Memory B cell (primary cell): ENCODE measurements around the gene PLCB3.
"Not testable (repeated sequence)": the region's sequence is repeated elsewhere in the genome, so short reads cannot be mapped to it uniquely, and the experiment has no call there.

Source experiments
- ATAC-seq: fragments of 150-1000 bp; cut with Tn5 transposase; 2 replicates; pipeline ENCODE4 v1.10.0; 2021; ENCODE audit warnings: low read depth, mild to moderate bottlenecking, moderate library complexity
- DNase-seq, 2 donors: peaks; one replicate each; pipeline ENCODE4 v3.0.0; 2022; ENCODE audit warnings: low spot score in 2 of 2
- H3K27ac Mint-ChIP-seq: one replicate; pipeline ENCODE4 v1.8.0; 2022; ENCODE audit warnings: mild to moderate bottlenecking, moderate library complexity, mixed read lengths
- H3K27me3 Mint-ChIP-seq: one replicate; pipeline ENCODE4 v1.8.0; 2022; ENCODE audit warnings: mixed read lengths
- H3K36me3 Mint-ChIP-seq: one replicate; pipeline ENCODE4 v1.8.0; 2022; ENCODE audit warnings: mild to moderate bottlenecking, mixed read lengths
- H3K4me1 Mint-ChIP-seq: one replicate; pipeline ENCODE4 v1.8.0; 2022; ENCODE audit warnings: mixed read lengths
- H3K4me3 Mint-ChIP-seq: one replicate; pipeline ENCODE4 v1.8.0; 2022; ENCODE audit warnings: mild to moderate bottlenecking, moderate library complexity, mixed read lengths
- H3K9me3 Mint-ChIP-seq: one replicate; pipeline ENCODE4 v1.8.0; 2022; ENCODE audit warnings: mixed read lengths

PLCB3 gene

DNA sequence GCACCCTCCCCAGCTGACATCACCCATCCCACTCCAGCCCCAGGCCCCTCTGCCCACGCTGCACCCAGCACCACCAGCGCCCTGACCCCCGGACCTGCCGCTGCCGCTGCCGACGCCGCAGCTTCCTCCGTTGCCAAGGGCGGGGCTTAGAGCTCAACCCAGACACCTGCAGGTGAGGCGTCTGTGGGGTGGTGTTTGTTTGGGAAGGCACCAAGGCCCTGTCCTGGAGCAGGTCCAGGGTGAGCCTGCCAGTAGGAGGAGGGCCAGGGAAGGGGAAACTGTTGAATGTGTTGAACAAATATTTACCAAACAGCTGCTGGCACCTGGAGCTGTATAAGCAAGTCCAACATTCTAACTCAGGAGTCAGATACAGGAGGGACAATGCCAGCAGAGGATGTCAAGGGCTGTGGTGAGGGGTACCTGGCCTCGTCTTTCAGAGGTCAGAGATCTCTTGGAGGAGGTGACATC, 13.8 kb upstream of the PLCB3 start:
- no peaks in the 10 kb centered on the region for H3K27me3 Mint-ChIP-seq
- peaks cover 46% of the 10 kb centered on the region for H3K4me1 Mint-ChIP-seq
- ATAC-seq (no peak), DNase-seq (no peak)
- H3K9me3 Mint-ChIP-seq = no peaks in the 10 kb centered on the region
- H3K27ac Mint-ChIP-seq = peak overlapping the region; percentile 100
- peaks cover 6% of the 10 kb centered on the region for H3K36me3 Mint-ChIP-seq
- H3K4me3 Mint-ChIP-seq = peak overlapping the region; percentile 73

DNA sequence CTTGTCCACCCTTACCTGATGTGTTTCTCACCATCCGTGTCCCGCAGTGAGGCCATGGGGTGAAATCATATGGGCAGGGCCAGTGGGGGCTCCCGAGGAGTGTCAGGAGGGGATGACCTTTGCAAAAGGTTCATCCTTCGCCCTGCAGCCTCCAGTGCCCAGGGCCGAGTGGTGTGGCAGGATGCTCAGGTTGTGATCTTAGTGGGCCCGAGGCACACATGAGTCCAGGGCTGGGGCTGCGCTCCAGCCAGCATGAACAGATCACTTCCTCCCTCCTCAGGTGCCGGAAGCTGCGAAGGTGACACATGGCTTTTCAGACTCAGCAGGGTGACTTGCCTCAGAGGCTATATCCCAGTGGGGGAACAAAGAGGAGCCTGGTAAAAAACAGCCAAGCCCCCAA, 13.3 kb upstream of the PLCB3 start:
- Mint-ChIP-seq H3K9me3 (no peaks in the 10 kb centered on the region), H3K4me1 (peaks cover 43% of the 10 kb centered on the region), H3K4me3 (peak overlapping the region; percentile 63), H3K36me3 (peaks cover 6% of the 10 kb centered on the region), H3K27me3 (no peaks in the 10 kb centered on the region), H3K27ac (peak overlapping the region; percentile 100)
- ATAC-seq (no peak), DNase-seq (no peak)

DNA sequence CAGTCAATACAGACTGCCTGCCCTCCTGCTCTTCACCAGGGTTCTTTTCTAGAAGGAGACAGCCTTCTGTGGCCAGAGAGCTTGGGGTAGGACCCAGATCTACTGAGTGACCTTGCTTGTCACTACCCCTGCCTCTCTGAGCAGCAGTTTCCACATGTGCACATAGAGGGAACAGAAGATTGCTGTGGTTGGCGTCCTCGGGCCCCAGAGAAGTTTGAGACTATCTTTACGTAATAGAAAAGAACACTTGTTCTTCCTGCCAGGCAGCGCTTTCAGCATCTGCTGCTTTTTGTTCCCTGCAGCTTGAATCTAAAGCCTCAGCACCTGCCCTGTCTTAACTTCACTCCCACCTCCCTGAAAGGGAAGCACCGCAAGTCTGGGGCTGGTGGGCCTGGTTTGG, 12.3 kb upstream of the PLCB3 start:
- peak overlapping the region; percentile 100 for H3K27ac Mint-ChIP-seq
- ATAC-seq (no peak), DNase-seq (no peak)
- H3K36me3 Mint-ChIP-seq = peaks cover 8% of the 10 kb centered on the region
- H3K4me1 Mint-ChIP-seq = peaks cover 39% of the 10 kb centered on the region
- peak overlapping the region; percentile 14 for H3K4me3 Mint-ChIP-seq
- no peaks in the 10 kb centered on the region for H3K9me3 Mint-ChIP-seq
- H3K27me3 Mint-ChIP-seq = no peaks in the 10 kb centered on the region

DNA sequence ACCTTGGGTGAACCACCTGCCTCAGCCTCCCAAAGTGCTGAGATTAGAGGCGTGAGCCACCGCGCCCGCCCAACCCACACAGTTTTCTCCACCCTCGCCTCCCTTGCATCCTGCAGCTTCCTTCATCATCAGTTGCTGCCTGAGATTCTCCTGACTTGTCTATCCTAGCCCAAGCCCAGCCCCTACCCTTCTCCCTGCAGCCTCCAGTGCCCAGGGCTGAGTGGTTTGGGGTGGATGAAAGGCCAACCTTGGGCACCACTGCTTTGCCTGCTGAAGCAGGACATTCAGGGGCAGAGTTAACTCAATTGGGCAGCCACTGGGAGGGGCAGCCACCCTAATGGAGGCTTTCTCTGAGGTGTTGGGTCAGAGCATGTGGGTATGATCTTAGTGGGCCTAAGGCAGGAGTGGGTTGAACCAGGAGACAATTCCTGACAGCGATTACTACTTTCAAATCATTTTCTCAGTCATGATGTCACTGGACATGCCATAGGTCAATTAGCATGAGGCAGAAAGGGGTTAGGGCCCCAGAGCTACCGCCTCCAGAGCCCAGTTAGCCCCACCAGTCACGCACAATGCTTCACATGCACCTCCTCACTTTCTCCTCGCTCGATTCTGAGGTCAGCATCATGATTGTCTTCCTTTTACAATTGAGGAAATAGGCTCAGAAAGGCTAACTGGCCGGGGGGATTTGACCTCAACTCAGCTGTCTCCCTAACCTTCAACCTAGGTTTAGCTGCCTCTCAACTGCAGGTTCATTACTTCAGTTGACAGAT, 11.5 kb upstream of the PLCB3 start:
- ATAC-seq (peak; percentile 6), DNase-seq (no peak)
- Mint-ChIP-seq H3K27ac (peak overlapping the region; percentile 100), H3K4me1 (peaks cover 39% of the 10 kb centered on the region), H3K9me3 (no peaks in the 10 kb centered on the region), H3K27me3 (no peaks in the 10 kb centered on the region), H3K4me3 (peak overlapping the region; percentile 87), H3K36me3 (peaks cover 8% of the 10 kb centered on the region)

DNA sequence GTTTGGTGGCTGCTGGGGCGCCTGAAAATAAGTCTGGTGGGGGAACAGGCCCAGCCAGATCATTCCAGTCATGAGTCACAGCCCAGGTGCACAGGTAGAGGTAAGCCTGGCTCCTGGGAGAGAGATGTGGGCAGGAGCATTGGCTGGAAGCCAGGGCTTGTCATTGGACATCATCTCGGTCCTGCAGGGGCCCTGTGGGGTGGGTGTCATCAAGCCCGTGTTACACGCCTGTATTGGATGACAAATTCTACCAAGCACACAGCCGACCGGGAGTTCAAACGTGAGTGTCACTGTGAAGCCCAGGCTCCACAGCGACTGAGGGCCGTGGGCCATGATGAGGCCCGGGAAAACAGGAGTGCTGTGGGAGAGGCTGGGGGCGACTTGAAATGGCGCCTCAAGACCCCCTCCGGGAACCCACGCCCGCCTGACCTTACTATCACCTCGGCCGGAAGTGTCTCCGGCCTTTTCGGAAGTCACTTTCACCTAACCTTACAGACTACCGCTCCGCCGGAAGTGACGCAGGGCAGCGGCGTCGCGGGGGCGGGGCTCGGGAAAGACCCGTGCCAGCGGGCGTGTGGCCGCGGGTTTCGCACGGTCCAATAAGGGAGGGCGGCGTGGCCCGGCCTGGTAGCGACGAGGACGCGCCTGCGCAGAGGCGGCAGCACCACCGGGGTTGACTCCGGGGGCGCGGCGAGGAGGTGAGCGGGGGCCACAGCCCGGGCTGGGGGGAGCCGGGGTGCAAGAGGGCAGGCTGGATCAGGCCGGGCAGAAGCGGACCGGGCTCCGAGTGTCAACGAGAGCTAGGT, 10.7 kb upstream of the PLCB3 start, which contains the start of gene FKBP2:
TSS of gene FKBP2 (plus strand) at position 661 of the 806 bp plus-strand sequence. CDS start 1,293 bp downstream, outside the sequence.
- Mint-ChIP-seq H3K27ac (peak within 1 kb of the TSS; percentile 100), H3K4me1 (peaks cover 36% of the 10 kb centered on the region), H3K9me3 (no peaks in the 10 kb centered on the region), H3K36me3 (peaks cover 8% of the 10 kb centered on the region), H3K4me3 (peak within 1 kb of the TSS; percentile 87), H3K27me3 (no peaks in the 10 kb centered on the region)
- ATAC-seq (peak; percentile 61), DNase-seq (peak; percentile 96 to 98)

DNA sequence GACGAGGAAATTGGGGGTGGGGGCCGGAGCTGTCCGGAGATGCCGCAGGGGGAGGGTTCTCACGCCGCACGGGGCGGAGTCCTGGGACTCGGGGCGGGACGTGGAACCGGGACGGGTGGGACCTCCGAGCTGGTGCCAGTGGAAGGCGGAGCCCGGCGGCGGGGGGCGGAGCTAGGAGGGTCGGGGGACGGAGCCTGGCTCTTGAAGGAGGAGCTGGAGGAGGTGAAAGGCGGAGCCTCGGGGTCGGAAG, 10.2 kb upstream of the PLCB3 start:
- DNase-seq = peak; percentile 99 to 100
- peak; percentile 70 for ATAC-seq
- H3K36me3 Mint-ChIP-seq = peaks cover 8% of the 10 kb centered on the region
- no peaks in the 10 kb centered on the region for H3K9me3 Mint-ChIP-seq
- no peaks in the 10 kb centered on the region for H3K27me3 Mint-ChIP-seq
- H3K4me1 Mint-ChIP-seq = peaks cover 41% of the 10 kb centered on the region
- H3K4me3 Mint-ChIP-seq = peak overlapping the region; percentile 87
- peak overlapping the region; percentile 100 for H3K27ac Mint-ChIP-seq

DNA sequence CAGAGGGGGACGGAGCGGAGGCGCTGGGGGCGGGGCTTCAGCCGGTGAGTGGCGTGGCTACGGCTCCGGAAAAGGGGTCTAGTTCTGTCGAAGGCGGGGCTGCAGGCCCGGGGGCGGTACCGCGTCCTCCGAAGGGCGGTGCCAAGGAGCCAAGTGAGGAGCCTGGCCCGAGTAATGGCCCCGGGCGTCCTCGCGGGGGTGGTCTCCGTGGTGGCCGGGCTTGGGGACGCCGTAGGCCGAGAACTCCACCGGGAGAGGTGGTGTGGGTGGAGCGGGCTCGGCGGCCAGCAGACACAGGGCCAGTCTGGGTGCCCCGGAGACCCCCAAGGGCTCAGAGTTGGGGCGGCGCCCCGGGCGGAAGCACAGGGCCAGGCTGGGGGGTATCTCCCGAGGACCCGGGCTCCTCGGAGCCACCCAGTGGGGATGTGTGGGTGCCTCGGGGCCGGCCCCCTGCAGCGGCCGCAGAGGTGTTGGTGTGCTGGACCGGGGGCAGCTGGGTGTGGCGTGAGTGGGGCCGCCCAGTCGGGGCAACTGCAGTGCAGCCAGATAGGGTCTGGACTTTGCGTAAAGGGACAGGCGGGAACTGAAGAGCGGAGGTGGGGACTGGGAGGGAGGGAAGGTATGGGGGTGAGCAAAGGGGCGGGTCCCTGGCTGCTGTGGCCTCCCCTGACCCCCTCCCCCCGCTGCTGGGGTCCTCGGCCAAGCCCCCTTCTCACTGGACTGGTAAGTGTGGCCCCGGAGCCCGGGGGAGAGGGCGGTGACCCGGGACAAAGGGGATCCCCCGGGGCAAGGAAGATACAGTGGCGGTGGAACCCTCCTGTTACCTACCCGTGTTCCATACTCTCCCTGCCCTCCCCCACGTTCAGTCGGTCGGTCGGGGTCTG, 9.6 kb upstream of the PLCB3 start:
- no peaks in the 10 kb centered on the region for H3K27me3 Mint-ChIP-seq
- H3K4me3 Mint-ChIP-seq = peak overlapping the region; percentile 87
- DNase-seq (no peak), ATAC-seq (no peak)
- peak overlapping the region; percentile 100 for H3K27ac Mint-ChIP-seq
- H3K36me3 Mint-ChIP-seq = peaks cover 8% of the 10 kb centered on the region
- H3K4me1 Mint-ChIP-seq = peaks cover 41% of the 10 kb centered on the region
- H3K9me3 Mint-ChIP-seq = no peaks in the 10 kb centered on the region

DNA sequence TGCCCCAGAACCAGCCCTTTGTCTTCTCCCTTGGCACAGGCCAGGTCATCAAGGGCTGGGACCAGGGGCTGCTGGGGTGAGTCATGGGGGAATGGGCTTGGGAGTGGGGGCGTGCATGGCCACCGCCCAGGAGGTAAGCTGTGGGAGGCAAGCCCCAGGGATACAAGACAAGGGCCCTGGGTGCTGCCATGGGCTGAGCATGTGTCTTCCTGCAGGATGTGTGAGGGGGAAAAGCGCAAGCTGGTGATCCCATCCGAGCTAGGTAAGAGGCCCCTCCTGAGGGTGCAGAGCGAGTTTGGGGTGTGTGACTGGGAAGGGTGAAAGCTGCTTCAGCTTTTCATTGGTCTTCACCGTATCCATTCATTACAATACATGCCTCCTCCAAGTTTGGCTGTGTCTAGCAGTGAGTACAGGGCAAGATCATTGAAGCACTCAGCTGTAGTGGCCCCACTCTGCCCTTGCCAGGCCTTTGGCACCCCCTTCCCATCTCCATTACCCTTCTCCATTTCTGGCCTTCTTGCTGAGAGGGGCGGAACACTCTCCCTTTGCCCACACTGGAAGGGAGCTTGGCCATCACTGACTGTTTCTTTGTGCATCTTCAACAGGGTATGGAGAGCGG, 8.0 kb upstream of the PLCB3 start:
- DNase-seq = no peak
- no peak for ATAC-seq
- H3K36me3 Mint-ChIP-seq = peaks cover 2% of the 10 kb centered on the region
- no peaks in the 10 kb centered on the region for H3K27me3 Mint-ChIP-seq
- H3K27ac Mint-ChIP-seq = peak overlapping the region; percentile 87
- H3K4me3 Mint-ChIP-seq = peak overlapping the region; percentile 28
- H3K4me1 Mint-ChIP-seq = peaks cover 29% of the 10 kb centered on the region
- H3K9me3 Mint-ChIP-seq = no peaks in the 10 kb centered on the region

DNA sequence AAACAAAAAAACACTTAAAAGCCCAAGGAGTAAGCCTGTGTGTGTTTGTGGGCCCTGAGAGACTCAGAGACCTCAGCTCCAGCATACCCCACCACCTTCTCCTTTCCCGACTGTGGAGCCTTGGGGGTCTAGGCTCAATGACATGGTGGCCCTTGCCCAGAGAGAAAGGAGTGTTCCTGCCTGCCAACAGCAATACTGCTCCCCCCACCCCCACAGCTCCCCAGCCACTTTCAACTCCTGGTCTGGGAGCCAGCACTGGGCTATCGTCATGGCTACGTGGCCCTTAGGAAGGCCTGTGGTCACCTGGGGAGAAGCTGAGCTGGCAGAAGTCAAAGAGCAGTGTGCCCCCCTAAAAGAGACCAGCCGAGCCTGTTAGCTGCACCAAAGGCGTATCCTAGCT, 7.2 kb upstream of the PLCB3 start:
- DNase-seq (no peak), ATAC-seq (no peak)
- Mint-ChIP-seq H3K9me3 (no peaks in the 10 kb centered on the region), H3K36me3 (peaks cover 2% of the 10 kb centered on the region), H3K4me1 (peaks cover 24% of the 10 kb centered on the region), H3K27ac (peak overlapping the region; percentile 87), H3K4me3 (peak overlapping the region; percentile 28), H3K27me3 (no peaks in the 10 kb centered on the region)

DNA sequence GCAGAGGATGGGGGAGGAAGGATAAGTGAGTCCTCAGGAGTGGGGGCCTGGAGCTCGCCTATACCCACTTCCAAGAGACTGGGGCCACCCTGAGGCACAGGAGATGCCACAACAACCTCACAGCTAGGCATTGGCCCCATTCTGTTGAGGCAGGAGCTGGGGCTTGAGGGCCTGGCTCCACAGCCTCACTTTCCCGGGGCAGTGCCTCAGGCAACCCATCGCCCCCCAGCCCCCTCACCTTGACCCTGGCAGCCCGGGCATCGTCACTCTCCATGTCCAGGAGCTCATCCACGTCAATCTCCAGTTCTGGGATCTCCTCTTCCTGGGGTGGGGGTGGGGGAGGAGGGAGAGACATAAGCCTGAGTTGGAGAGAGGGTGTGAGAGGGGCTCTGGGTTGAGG, 6.4 kb upstream of the PLCB3 start:
- ATAC-seq = no peak
- Mint-ChIP-seq H3K4me3 (peak overlapping the region; percentile 89), H3K27me3 (no peaks in the 10 kb centered on the region), H3K4me1 (peaks cover 19% of the 10 kb centered on the region), H3K36me3 (peaks cover 2% of the 10 kb centered on the region), H3K27ac (peak overlapping the region; percentile 80), H3K9me3 (no peaks in the 10 kb centered on the region)
- no peak for DNase-seq

DNA sequence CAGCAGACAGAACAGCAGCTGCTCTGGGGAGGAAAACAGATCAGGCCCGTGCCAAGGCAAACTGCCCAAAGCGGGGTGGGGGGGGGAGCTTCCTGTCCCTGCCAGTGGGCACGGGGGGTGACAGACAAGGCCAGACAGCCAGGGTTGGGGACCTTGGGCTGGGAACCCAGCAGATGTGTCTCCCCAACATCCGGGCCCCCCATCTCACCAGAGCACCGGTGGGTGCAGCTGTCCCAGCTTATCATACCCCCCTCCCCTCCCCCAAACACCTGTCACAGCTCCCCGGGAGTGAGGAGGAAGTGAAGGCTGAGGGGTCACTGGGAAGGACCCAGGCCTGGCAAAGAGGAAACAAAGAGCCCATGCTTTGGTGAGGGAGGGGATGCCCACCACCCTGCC, 5.9 kb upstream of the PLCB3 start:
- H3K9me3 Mint-ChIP-seq = no peaks in the 10 kb centered on the region
- H3K36me3 Mint-ChIP-seq = peaks cover 2% of the 10 kb centered on the region
- no peaks in the 10 kb centered on the region for H3K27me3 Mint-ChIP-seq
- H3K4me1 Mint-ChIP-seq = peaks cover 14% of the 10 kb centered on the region
- ATAC-seq = no peak
- peak overlapping the region; percentile 80 for H3K27ac Mint-ChIP-seq
- H3K4me3 Mint-ChIP-seq = peak overlapping the region; percentile 89
- DNase-seq = no peak

DNA sequence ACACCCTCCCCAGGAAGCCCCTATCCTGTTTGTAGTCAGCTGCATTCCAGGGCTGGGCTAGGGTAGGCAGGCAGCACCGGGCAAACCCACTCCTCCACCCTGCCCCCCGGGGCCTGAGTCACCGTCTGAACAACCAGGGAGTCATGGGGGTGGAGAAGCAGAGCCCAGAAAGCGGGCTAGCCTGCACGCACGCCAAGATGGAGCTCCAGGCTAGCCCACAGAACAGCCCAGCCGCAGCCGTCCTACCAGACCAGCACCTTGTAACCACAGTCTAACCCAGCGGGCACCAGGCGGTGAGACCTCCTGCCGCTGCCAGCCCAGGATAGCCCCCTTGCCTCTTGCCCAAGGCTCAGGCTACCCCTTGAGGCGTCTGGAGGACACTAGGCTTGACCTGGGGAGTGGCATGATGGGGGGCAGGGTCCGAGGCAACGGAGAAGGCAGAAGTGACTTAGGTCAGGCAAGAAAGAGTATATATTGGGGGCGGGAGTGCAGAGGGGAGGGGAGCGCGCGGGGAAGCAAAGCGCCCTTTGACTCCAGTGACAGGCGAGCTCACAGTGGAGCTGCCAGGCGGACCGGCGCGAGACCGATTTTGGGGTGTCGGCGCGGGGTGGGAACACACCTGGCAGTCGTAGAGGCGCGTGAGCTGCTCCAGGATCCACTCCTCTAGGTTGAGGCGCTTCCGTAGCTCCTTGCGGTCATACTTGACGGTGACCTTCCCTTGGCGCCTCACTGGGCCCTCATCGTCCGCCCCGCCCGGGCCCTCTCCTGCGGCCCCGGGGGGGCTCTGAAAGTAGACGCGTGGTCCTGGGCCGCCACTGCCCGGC, 5.3 kb upstream of the PLCB3 start:
- Mint-ChIP-seq H3K4me3 (peak overlapping the region; percentile 89), H3K27me3 (no peaks in the 10 kb centered on the region), H3K9me3 (no peaks in the 10 kb centered on the region), H3K27ac (peak overlapping the region; percentile 80), H3K4me1 (peaks cover 14% of the 10 kb centered on the region), H3K36me3 (peaks cover 2% of the 10 kb centered on the region)
- DNase-seq (peak in 1 of 2 donors; percentile 56), ATAC-seq (no peak)

DNA sequence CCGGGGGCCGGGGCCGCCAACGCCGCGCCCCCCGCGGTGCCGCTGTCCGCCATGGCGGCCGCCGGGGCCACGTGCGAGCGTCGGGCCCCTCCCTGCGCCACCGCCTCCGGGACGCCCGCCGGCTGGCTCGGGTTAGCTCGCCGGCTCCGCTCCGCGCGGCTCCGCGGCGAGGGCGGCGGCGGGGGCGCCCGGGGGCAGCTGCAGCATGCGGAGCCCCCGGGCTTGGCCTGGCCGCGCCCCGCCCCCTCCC, 4.8 kb upstream of the PLCB3 start:
- H3K36me3 Mint-ChIP-seq = not testable (repeated sequence)
- peaks cover 13% of the 10 kb centered on the region for H3K4me1 Mint-ChIP-seq
- ATAC-seq = peak; percentile 28

More for the DNA sequence above, 4.8 kb upstream of the PLCB3 start:
- H3K27me3 Mint-ChIP-seq, DNase-seq, H3K9me3 Mint-ChIP-seq: not testable (repeated sequence)
- Mint-ChIP-seq H3K4me3 (peak overlapping the region; percentile 87), H3K27ac (peak overlapping the region; percentile 78)
